Loucy (cell line): ENCODE results near the gene OR4D10.

Experiments used
- H2AFZ ChIP-seq: fragments of 200-600 bp; sonication (generic); 2 replicates; pipeline ENCODE4 v1.6.0; 2016; ENCODE audit warnings: antibody characterized with exemption, mild to moderate bottlenecking, low read length, moderate library complexity
- H3F3A ChIP-seq: fragments of 200-600 bp; 2 replicates; pipeline ENCODE4 v1.6.0; 2016; ENCODE audit warnings: antibody characterized with exemption, low read depth, mild to moderate bottlenecking
- H3K27me3 ChIP-seq: fragments of 200-600 bp; sonication (generic); 2 replicates; pipeline ENCODE4 v1.6.1; 2014; ENCODE audit warnings: low read length, mild to moderate bottlenecking; ENCODE audit not compliant: insufficient read depth, poor library complexity, severe bottlenecking
- H3K36me3 ChIP-seq: fragments of 200-600 bp; sonication (generic); 2 replicates; pipeline ENCODE4 v1.6.1; 2016; ENCODE audit warnings: low read length; ENCODE audit not compliant: insufficient read depth
- H3K4me1 ChIP-seq: fragments of 200-600 bp; sonication (generic); 2 replicates; pipeline ENCODE4 v1.5.1; 2014; ENCODE audit warnings: low read length, mild to moderate bottlenecking; ENCODE audit not compliant: insufficient read depth, poor library complexity, severe bottlenecking
- H3K4me2 ChIP-seq: fragments of 200-600 bp; sonication (generic); 2 replicates; pipeline ENCODE4 v1.6.0; 2014; ENCODE audit warnings: antibody characterized with exemption, low read length, low read depth, mild to moderate bottlenecking; ENCODE audit not compliant: poor library complexity, severe bottlenecking
- H3K4me3 ChIP-seq: fragments of 200-600 bp; sonication (generic); 2 replicates; pipeline ENCODE4 v1.5.1; 2014; ENCODE audit warnings: low read length, mild to moderate bottlenecking, mixed read lengths; ENCODE audit not compliant: poor library complexity, severe bottlenecking
- H3K79me2 ChIP-seq: fragments of 200-600 bp; sonication (generic); 2 replicates; pipeline ENCODE4 v1.6.1; 2014; ENCODE audit warnings: low read length; ENCODE audit not compliant: insufficient read depth
- H3K9ac ChIP-seq: fragments of 200-600 bp; sonication (generic); 2 replicates; pipeline ENCODE4 v1.6.0; 2014; ENCODE audit warnings: mild to moderate bottlenecking, low read depth, low read length, moderate library complexity; ENCODE audit not compliant: poor library complexity, severe bottlenecking
- H3K9me2 ChIP-seq: fragments of 200-600 bp; sonication (generic); replicated peaks from 2 replicates; pipeline ENCODE4 v1.6.1; 2016; ENCODE audit warnings: low read depth, low read length, mixed read lengths
- H3K9me3 ChIP-seq: fragments of 200-600 bp; sonication (generic); 2 replicates; pipeline ENCODE4 v1.6.1; 2014; ENCODE audit warnings: mild to moderate bottlenecking, antibody characterized with exemption, low read length, low read depth; ENCODE audit not compliant: insufficient read depth
- H4K20me1 ChIP-seq: fragments of 200-600 bp; sonication (generic); 2 replicates; pipeline ENCODE4 v1.6.0; 2014; ENCODE audit warnings: antibody characterized with exemption, low read length, mild to moderate bottlenecking; ENCODE audit not compliant: insufficient read depth, poor library complexity, severe bottlenecking
- CTCF ChIP-seq: fragments of 200-600 bp; sonication (generic); conservative IDR thresholded peaks from 2 replicates; pipeline ENCODE4 v1.5.1; 2014; ENCODE audit warnings: mild to moderate bottlenecking, antibody characterized with exemption, low read length
- EZH2phosphoT487 ChIP-seq: fragments of 200-600 bp; IDR thresholded peaks from 2 replicates; pipeline ENCODE4 v1.6.1; 2018; ENCODE audit warnings: antibody characterized with exemption, mild to moderate bottlenecking, moderate library complexity, borderline replicate concordance

OR4D10 gene

DNA sequence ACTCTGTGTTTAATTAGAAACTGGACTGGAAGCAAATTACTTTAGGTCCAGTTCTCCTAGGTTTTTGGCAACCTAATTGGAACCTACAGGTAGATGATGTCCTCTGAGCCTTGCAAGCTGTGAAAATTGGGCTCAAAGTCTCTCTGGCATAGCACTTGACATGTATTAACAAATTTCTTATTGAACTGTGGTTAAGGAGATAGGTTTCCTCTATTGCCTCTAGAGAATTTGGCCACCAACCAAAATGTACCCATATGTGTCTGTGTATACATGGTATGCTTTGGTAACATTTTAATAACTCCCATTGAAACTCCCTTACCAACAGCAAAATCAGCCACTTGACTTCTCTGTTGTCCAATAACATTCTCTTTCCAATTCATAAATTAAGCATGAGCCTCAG lies at the start of gene OR4D10:
OR4D10 (plus strand) TSS at position 301 of the 400 bp plus-strand sequence. CDS start 4,115 bp downstream, outside the sequence.
- H3K9ac ChIP-seq: no peak within 1 kb of the TSS
- peaks cover 5% of the 10 kb centered on the region for H3K4me1 ChIP-seq
- H3K9me2 ChIP-seq: no peaks in the 10 kb centered on the region
- no peaks in the 10 kb centered on the region for H4K20me1 ChIP-seq
- TF ChIP-seq EZH2phosphoT487 (no peak), CTCF (no peak)
- no peaks in the 10 kb centered on the region for H3K79me2 ChIP-seq
- no peaks in the 10 kb centered on the region for H3K36me3 ChIP-seq
- no peak within 1 kb of the TSS for H2AFZ ChIP-seq
- no peaks in the 10 kb centered on the region for H3K9me3 ChIP-seq
- H3K4me2 ChIP-seq: no peak within 1 kb of the TSS
- no peaks in the 10 kb centered on the region for H3F3A ChIP-seq
- H3K4me3 ChIP-seq: no peak within 1 kb of the TSS
- H3K27me3 ChIP-seq: no peaks in the 10 kb centered on the region

DNA sequence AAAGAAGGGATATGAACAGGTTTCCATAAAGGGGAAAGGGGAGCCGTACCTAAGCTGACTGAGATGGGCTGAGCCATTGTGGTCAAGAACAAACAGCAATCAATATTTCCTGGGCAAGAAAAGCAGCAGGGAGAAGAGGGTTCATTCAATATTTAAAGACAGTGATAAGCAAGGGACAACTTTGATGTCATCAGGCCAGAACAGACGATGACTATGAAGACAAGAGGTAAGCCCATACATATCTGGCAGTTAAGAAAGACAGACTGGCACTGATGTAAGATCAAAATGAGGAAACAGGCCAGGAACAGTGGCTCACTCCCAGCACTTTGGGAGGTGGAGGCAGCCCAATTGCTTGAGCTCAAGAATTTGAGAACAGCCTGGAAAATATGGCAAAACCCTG lies 49.3 kb upstream of the OR4D10 start:
- Histone ChIP-seq H4K20me1 (no peaks in the 10 kb centered on the region), H3K9me2 (no peaks in the 10 kb centered on the region), H3K4me3 (no peak overlapping the region), H3K27me3 (no peaks in the 10 kb centered on the region), H2AFZ (no peak overlapping the region), H3K36me3 (no peaks in the 10 kb centered on the region), H3F3A (no peaks in the 10 kb centered on the region), H3K79me2 (no peaks in the 10 kb centered on the region), H3K9ac (no peak overlapping the region), H3K4me2 (no peak overlapping the region), H3K4me1 (no peaks in the 10 kb centered on the region), H3K9me3 (no peaks in the 10 kb centered on the region)
- no peak for TF ChIP-seq CTCF
- no peak for TF ChIP-seq EZH2phosphoT487

- Histone ChIP-seq H4K20me1 (no peaks in the 10 kb centered on the region), H3K9me3 (no peaks in the 10 kb centered on the region), H3K9ac (no peak overlapping the region), H3K36me3 (no peaks in the 10 kb centered on the region), H3K4me3 (no peak overlapping the region), H2AFZ (no peak overlapping the region), H3F3A (no peaks in the 10 kb centered on the region), H3K79me2 (no peaks in the 10 kb centered on the region), H3K4me1 (no peaks in the 10 kb centered on the region), H3K4me2 (no peak overlapping the region), H3K27me3 (no peaks in the 10 kb centered on the region), H3K9me2 (no peaks in the 10 kb centered on the region)
- TF ChIP-seq CTCF (no peak), EZH2phosphoT487 (no peak)
Measured at GRCh38 chr11:59425131-59425530, 48.0 kb upstream of the OR4D10 start.
